HG03354 (cell line): ENCODE data around the gene RAB30.

Experiments used
- ATAC-seq: cut with Tn5 transposase; IDR thresholded peaks from one replicate; pipeline ENCODE4 v1.9.1; 2021; ENCODE audit warnings: mild to moderate bottlenecking; ENCODE audit not compliant: unreplicated experiment, poor library complexity, severe bottlenecking

RAB30 gene

GRCh38 chr11:83071567-83072349 is at the start of gene RAB30:
Gene RAB30, minus strand, starts transcription at chr11:83071897. Its CDS starts 74,581 bp downstream, at chr11:82997316.
- peak; percentile 98 for ATAC-seq

GRCh38 chr11:83120327-83120726 is 48.6 kb upstream of the RAB30 start:
- ATAC-seq = no peak

GRCh38 chr11:83119216-83119615 is 47.5 kb upstream of the RAB30 start:
- ATAC-seq = no peak

GRCh38 chr11:83118814-83119213 is 47.1 kb upstream of the RAB30 start:
- ATAC-seq = no peak

- ATAC-seq = no peak
Measured at GRCh38 chr11:83116015-83116641, 44.4 kb upstream of the RAB30 start.

GRCh38 chr11:83115551-83115950 is 43.9 kb upstream of the RAB30 start:
- ATAC-seq = no peak

GRCh38 chr11:83115026-83115425 is 43.3 kb upstream of the RAB30 start:
- ATAC-seq = no peak

GRCh38 chr11:83112886-83113285 is 41.2 kb upstream of the RAB30 start:
- no peak for ATAC-seq

GRCh38 chr11:83105168-83105567 is 33.5 kb upstream of the RAB30 start:
- ATAC-seq = no peak

- ATAC-seq = no peak
Measured at GRCh38 chr11:83102834-83103233, 31.1 kb upstream of the RAB30 start.

- ATAC-seq = no peak
Measured at GRCh38 chr11:83097429-83098075, 25.9 kb upstream of the RAB30 start.

GRCh38 chr11:83093634-83094033 is 21.9 kb upstream of the RAB30 start:
- no peak for ATAC-seq

- ATAC-seq = no peak
Measured at GRCh38 chr11:83092488-83093384, 21.0 kb upstream of the RAB30 start.

- ATAC-seq = no peak
Measured at GRCh38 chr11:83088965-83089364, 17.3 kb upstream of the RAB30 start.

- ATAC-seq = no peak
Measured at GRCh38 chr11:83087035-83087434, 15.3 kb upstream of the RAB30 start.

- no peak for ATAC-seq
Measured at GRCh38 chr11:83079820-83080219, 8.1 kb upstream of the RAB30 start.

GRCh38 chr11:83078269-83078668 is 6.6 kb upstream of the RAB30 start:
- ATAC-seq = no peak

- no peak for ATAC-seq
Measured at GRCh38 chr11:83073884-83074283, 2.2 kb upstream of the RAB30 start.

GRCh38 chr11:83073258-83073657 is 1.6 kb upstream of the RAB30 start:
- no peak for ATAC-seq
